Eye (tissue), 1 donor: ENCODE data around the gene GUCA2B.

Experiments used
- DNase-seq: peaks from one replicate; pipeline ENCODE4 v3.0.0-alpha.2; 2015

GUCA2B gene

DNA sequence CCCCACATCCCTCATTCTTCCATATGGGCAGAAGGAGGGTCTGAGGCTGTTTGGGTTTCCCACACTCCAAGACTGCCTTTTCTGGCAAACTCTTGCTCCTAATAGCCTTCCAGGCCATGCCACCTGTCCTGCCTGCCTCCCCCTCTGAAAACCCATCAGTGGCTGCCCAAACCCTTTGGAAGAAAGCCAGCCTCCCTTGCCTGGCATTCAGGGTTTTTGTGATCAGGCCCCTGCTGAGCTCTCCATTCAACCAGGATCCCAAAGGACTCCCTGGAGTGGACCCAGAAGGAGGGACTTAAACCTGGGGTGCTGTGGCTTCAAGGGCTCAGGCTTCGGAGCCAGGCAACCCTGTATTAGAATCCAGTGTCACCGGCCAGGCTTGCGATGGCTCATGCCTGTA lies 15.6 kb downstream of the GUCA2B start:
- DNase-seq, result no peak

DNA sequence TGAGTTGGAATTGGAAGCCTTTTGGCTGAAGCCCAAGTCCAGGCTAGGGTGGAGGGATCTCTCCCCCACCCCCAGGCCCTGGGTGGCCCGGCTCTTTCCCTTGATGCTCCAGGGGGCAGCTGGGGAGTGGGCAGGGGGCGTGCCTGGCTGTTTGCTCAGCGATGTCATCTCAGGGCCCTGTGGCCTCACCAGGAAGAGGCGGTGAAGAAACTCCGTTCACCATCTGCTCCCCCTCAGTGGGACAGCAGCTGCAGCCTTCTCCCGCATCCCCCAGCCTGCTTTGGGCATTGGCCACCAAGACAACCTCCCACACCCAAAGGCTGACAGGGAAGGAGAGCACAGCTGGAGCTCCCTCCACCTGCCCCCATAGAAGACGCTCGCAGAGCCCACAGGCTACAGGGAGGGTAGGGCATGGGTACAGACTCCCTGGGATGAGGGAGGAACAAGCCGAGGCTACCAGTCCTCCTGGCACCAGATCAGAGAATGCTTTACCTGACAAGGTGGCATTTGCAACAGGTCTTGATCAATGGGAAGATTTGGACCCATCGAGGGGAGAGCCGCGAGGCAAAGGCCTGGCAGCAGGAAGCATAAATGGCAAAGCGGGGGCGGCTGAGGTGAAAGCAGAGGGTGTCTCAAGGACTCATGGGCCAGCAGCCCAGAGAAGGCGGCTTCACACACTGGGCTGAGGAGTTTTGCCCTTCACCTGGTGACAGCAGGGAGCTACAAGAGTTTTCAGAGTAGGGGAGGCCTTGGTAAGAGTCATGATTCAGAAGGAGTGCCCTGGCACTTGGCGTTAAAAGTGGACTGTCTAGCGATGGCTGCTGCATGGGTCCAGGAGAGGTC lies 17.8 kb downstream of the GUCA2B start:
- DNase-seq, result peak; percentile 53

DNA sequence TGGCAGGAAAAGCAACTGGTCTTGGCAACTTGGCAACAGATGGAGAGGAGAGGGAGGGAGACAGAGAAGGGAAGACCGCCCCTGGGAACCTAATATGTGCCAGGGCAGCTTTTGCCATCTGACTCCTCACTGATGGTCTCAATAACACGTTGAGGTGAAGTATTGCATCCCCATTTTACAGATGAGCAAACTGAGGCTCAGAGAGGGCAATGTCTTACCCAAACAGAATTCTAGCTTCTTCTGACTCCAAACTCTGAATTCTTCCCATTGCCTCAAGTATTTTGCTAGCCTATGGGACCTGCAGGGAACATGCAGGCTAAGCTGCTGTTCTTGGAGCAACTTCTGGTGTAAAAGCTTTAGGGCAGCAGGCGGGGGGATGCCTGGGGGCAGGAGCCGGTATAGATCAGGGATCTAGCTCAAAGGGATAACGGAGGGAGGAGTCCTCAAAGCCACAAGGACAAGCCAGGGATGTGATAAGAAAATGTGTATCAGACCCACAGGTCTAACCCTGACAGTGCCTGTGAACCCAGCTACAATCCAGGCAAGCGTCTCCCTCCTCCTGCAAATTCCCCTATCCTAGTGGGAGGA lies 18.6 kb downstream of the GUCA2B start:
- DNase-seq, result no peak

DNA sequence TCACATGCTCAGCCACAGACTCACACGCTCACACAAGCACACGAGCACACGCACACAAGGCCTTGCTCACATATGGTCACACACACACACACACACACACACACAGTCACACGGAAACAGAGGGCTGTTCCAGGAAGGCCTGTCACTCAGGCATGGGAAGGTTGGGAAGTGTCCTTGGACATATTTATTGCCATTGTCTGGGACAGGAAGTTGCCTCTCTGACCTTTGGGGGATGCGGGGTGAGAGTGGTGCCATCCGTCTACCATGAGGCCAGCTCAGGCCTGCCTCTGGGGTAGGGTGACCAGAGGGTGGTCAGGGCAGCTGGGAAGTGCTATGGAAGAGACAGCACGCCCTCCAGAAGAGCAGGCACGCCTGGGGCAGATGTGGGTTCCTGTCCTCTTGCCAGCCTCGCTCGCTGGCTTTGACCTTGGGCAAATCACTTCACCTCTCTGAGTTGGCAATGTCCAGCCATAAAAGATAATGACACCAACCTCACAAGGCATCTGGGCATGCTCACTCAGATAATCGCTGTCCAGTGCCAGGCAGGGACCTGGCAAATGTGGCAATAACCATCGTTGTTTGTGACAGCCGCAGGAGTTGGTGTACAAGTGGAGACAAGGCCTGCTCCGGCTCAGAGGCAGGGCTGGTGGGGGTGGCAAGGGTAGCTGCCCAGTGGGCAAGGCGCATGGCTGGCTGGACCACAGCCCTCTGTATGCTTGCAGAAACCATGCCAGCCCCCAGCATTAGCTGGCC lies 19.3 kb downstream of the GUCA2B start:
- peak; percentile 22 for DNase-seq

DNA sequence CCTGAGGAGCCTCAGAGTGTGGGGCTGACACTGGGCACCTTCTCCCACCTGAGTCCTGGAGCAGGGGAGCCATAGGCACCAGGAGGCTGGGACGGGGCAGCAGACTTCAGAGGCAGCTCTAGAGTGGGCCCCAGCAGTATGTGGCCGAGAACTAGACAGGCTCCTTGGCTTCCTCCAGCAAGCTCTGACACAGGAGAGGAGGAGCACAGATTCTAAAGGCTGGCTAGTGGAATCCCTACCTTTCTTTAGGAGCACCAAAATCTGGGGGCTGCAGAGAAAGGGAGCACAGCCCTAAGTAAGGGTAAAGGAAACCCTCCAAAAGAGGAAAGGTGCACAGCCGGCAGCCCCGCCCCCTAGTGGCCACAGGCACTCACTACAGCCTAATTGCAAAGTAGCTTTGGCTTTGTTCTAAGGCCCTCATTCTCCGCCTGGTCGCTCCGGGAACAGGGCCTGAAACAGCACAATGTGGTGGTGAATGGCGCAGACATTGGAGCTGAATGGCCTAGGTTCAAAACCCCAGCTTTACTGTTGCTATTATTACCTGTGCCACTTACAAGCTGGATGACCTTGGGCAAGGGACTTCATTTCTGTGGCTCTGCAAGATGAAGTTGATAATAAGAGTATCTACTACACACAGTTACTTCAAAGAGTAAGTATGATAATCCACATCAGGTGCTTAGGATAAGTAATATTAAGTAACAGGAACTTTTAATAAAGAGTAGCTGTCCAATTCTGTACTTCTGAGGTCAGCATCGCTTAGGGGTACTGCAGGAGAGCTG lies 20.1 kb downstream of the GUCA2B start:
- DNase-seq, result peak; percentile 89

DNA sequence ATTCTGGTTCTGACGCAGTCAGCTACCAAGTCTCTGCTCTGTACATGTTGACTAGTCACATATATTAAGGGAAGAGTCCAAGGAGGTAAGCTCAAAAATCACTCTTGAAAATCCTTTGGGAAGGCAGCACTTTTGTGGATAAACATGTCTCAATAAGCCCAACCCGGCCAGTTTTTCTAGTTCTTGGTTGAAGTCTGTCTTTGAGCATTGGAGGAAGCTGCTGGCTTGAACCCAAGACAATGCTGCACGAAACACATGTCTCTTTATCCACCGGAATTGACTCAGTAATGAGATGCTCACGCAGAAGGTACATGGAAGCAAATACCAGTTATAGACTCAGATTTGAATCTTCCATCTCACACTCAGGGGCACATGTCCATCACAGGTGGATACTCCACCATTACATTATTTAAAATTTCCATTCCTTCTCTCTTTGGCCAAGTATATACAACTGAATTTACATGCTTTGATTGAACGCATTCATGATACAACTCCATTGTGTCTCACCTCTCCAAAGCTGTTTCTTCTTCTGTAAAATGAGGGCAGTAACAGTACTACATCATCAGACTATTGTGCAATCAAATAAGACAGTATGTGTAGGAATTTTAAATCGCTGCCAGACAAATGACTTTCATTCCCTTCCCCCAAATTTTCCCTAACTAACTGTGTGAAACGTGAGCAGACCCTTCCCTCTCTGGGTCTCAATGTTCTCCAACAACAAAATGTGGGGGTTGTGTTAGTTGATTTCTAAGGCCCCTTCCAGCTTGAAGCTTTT lies 20.9 kb downstream of the GUCA2B start:
- peak; percentile 61 for DNase-seq

DNA sequence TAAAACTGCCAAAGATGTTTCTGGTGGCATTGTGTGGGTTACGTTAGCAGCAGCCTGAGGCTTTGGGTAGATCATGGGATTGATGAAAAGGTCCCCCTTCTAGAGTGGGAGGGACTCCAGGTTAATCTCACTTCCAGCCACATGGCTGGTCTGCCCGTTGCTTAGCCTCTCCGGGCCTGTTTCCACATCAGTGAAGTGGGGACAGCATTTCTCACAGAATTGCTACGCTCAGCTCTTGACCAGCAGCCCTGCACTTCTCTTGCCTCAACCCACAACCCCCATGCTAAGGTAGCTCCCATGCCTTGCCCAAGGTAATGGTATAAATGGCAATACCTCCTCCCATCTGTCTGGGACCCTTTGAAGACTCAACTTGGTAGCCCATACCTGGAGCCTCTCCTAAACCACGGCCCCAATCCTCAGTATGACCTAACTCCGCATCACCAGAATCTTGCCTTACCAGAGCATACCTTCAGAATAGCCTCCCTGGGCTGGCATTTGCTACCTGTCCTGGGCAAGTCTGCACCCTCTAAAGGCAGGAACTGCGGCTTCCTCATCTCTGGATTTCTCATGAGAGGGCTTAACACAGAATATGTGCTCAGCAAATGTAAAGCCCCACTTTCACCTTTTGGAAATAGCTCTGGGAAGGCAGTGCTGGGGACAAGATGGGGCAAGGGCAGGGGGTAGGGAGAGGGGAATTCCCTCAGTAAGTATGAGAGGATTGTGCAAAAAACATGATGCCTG lies 22.3 kb downstream of the GUCA2B start:
- DNase-seq, result no peak

DNA sequence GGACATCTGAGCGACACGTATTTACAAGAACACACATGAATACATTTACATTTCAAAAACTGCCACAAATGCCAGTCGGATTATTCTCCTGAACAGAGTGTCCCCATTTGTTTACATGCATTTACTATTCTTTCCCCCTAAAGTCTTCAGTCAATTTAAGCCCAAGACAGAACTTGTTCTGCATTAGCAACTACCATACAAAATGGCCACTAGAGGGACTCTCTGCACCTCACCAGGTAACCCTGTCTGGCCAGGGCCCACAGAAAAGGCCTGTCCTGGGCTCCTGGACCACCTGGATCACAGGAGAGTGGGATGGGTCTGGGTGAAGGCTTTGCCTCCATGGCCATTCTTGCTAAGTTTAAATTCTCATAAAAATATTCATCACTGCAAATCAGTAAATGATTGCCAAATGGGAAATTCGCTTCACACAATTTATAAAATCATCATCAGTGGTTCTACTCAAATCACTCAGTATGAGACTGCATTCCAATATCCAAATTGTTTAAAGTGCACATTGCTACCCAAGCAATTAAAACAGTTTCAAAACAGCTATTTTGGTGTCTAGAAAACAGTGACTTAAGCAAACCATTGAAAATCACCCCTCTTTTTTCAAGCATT lies 23.8 kb downstream of the GUCA2B start:
- peak; percentile 62 for DNase-seq

DNA sequence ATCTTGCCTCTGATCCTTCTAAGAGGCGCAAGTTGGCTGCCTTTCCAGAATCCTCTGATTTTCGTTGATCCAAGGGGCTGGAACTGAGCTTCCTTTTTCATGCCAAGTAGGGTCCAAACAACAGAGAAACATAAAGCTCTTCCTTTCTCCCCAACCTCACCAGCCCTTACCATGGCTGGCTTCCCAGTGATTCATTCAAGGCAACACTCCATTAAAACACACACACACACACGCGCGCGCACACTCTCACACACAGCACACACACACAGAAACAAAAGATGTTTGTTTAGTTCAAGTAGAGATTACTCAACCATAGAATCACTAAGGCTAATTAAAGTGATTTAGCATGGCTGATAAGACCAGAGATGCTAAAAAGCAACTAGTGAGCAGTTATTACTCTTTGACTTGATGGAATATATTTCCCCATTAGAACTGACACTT lies 24.4 kb downstream of the GUCA2B start:
- peak; percentile 17 for DNase-seq

DNA sequence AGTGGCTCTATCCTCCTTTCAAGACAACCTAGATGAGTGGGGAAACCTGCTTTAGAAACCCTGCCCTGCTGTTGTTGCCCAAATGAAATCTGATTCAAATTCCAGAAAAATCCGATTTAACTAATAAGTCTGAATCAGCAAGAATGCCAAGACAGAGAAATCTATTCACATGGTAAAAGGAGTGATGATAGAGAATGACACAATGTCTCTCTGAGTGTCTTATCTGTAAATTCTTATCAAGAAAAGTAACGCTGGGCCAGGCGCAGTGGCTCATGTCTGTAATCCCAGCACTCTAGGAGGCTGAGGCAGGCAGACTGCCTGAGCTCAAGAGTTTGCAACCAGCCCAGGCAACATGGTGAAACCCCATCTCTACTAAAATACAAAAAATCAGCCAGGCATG lies 25.0 kb downstream of the GUCA2B start:
- DNase-seq, result no peak

DNA sequence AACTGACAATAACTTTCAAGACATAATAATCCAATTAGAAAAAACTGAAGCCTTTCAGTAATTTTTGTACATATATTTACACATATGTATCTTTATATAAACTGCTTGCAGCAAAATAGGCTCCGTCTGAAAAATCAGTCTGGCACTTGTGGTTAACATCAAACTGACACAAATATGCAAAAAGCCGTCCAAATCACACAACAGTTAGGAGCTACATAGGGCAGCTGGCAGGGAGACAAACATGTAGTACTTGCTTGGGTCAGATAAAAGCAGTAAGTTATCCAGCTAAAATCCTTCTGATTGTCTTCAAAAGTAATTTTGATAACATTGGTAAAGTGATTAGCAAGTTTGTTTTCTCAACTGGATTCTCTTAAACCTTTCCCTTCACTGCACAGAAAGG lies 26.1 kb downstream of the GUCA2B start:
- no peak for DNase-seq

DNA sequence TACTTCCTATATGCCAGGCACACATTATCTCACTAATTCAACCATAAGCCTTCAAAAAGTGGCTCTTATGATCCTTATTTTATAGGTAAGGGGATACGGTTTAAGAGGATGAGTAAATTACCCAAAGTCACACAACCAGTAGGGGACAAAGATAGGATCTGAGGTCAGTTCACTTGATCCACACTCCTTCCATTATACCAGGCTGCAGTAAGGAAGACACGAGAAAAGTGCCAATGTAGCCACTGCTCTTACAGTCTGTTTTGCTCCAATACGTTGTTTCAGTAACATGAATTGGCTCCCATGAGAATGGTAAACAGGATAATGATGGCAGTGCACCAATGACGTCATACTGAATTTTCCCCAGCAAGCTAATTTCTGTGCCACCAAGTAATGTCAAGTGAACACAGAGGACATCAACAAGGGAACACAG lies 26.7 kb downstream of the GUCA2B start:
- no peak for DNase-seq

DNA sequence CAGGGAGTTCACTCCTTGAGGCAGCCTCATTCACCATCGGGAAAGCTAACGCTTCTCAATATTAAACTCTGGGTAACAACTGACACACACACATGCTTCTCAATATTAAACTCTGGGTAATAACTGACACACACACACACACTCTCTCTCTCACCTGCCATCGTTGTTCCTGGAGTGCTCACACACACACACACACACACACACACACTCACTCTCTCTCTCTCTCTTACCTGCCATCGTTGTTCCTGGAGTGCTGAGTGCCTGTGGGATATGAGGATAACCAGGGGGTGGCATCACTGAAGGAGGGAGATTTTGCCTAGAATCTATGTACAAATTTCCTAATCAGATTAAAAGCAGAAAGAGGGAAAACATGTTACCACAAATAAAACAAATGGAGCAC lies 28.5 kb downstream of the GUCA2B start:
- no peak for DNase-seq

DNA sequence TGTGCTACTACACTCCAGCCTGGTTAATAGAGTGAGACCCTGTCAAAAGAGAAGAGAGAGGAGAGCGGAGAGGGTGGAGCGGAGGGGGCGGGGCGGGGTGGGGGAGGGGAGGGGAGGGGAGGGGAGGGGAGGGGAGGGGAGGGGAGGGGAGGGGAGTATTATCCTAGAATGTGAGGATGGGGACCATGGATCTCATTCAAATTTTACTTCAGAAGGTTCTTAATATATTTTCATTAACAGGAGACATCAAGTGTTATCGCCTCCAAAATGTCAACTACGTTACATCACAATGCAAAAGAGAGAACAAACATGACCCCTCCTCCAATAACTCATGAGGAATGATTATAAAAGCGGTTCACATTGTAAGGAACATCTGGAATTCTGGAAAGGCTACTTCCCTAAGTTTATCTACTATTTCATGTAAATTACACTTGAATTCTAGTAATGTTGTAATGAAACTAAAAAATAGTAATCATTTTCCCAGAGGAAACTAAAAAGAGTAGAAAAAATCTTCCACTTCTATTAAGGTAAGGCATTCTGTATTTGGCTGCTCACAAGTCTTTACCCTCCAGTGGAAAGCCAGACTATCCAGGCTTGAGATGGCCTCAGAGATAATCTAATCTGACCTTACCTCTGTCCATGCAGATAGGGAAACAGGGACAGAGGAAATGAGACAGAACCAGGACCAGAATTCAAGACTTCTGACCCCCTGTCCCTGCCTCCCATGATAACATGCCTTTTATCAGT lies 30.2 kb downstream of the GUCA2B start:
- DNase-seq, result no peak

DNA sequence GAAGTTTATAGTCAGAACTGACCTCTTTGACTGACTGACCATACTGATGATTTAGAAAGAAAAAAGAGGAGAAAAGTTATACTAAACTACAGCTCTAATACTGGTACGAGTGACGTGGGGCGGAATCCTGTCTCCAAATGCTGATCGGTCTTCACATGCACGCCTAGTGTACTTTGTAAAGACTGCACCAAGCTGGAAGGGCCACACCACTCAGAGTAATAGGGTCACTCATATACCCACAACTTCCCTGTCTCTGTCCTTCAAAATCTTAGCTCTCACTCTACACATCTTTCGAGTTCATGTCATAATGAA lies 30.7 kb downstream of the GUCA2B start:
- DNase-seq, result no peak

DNA sequence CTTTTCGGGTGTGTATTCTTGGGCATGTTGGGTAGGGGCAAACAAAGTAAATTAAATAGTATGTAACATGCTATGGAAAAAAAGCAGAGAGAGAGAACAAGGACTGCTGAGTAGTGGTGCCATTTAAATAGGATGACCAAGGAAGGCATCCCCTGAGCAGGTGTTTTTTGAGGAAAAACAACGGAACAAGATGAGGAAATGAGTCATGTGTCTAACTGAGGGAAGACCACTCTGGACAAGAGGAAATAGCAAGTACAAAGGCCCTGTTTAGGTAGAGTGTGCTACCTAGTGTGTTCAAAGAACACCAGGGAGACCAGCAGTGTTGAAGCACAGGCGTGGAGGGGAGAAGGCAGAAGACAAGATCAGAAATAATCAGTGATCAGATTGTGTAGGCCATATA lies 31.4 kb downstream of the GUCA2B start:
- no peak for DNase-seq

DNA sequence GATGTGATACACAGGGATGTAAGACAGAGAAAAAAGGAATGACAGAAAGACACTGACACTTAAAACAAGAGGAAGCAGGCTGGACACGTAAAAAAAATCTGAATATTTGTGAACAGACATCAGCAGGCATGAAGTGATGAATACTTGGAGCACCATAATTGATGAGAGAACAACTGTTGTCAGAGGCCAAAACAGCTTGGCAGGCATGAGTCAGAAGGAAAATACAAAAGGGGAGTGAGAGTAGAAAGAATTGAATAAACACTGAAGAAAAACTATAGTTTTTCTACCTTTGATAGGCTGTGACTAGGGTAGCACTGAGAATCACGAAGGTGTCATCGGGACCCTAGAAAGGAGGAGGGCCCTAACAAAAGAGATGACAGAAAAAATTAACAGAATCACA lies 32.9 kb downstream of the GUCA2B start:
- no peak for DNase-seq

DNA sequence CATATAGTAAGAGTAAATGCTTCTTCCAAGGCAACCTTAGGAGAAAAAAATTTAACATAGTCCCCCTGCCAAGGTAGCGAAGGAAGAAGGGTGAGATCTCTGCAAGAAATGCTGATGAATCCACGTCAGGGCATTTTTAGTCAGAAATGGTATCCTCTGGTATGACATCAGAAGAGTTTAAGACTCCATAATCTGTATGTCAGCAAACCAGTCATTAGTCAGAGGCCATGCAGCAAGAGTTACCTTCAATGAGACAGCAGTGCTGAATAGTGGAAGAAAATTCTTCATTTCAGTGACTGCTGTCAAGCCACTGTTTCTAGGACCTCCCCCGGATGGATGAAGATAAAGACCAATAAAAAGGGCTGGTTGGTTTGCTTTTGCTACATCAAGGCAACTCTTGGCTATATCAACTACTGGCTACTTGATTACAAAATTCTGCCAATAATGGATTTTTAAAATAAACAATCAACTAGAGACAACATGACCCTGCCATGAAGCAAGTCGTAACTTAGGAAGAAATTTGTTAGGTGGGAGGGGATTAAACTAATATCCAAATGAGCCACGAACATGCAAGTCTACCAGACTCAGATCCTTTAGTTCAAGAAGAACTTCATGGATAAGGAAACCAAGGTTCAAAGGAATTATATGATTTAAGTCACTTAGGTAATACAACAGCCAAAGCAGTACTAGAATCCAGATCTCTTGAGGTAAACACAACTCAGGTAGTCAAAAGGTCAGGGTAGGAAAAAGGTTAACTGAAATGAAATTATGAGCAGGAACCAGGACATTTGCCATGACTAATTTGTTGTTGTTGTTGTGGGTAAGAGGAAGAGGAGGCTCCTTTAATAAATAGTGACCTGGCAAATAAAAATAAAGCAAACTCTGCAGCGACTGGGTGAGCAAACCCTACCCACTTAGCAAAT lies 37.0 kb downstream of the GUCA2B start:
- DNase-seq, result no peak

DNA sequence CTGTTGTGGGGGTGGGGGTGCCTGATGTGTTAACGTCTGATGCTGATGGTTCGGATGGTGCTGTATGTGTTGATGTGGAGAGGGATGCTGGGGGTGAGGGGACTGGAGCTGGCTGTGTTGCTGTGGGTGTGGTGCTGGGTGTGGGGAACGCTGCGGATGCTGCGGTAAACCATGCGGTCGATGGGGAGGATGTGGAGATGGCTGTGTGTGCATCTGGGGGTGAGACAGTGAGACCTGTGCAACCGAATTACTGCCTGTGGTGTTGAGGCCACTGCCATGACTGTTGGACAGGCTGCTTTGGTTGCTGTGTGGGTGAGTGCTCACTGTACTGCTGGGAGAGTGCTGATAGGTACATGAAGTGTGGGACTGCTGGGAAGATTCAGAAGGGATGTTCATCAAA lies 38.1 kb downstream of the GUCA2B start:
- no peak for DNase-seq
